GM18951 (cell line): ENCODE results near the gene ANKRD13C.
"Not testable (repeated sequence)": the region's sequence is repeated elsewhere in the genome, so short reads cannot be mapped to it uniquely, and the experiment has no call there.

Experiments
- POLR2A ChIP-seq: IDR thresholded peaks from 4 replicates; pipeline ENCODE4 v1.6.1; 2011; ENCODE audit warnings: mild to moderate bottlenecking; ENCODE audit not compliant: insufficient read length, insufficient read depth; ENCODE audit errors: extremely low read depth
- in situ Hi-C: fragments of 300-500 bp; cut with MboI; formaldehyde crosslinking; loops from one replicate; pipeline ENCODE4 v1.12.0; 2022; ENCODE audit warnings: low sequenced_read_pairs, mixed read lengths, inconsistent platforms; ENCODE audit not compliant: unreplicated experiment

Gene ANKRD13C

DNA sequence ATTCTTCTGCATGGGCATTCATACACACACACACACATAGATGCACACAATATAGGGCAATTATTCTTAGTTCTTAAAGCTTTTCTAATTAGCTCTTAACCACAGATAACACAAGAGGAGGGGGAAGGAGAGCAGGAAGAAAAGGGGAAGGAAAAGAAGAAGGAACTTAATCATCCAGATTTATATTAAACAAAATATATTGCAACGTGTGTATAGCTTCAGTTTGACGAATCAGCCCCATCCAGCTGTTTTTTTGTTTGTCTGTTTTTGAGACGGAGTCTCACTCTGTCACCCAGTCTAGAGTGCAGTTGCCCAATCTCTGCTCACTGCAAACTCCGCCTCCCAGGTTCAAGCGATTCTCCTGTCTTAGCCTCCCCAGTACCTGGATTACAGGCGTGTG is 21.7 kb upstream of the ANKRD13C start:
- TF ChIP-seq POLR2A = no peak
- in situ Hi-C loops = no loop called here

DNA sequence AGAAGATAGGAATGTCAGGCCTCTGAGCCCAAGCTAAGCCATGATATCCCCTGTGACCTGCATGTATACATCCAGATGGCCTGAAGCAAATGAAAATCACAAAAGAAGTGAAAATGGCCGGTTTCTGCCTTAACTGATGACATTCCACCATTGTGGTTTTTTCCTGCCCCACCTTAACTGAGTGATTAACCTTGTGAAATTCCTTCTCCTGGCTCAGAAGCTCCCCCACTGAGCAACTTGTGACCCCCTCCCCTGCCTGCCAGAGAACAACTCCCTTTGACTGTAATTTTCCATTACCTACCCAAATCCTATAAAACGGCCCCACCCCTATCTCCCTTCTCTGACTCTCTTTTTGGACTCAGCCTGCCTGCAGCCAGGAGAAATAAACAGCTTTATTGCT is 19.1 kb upstream of the ANKRD13C start:
- in situ Hi-C loops = not testable (repeated sequence)

DNA sequence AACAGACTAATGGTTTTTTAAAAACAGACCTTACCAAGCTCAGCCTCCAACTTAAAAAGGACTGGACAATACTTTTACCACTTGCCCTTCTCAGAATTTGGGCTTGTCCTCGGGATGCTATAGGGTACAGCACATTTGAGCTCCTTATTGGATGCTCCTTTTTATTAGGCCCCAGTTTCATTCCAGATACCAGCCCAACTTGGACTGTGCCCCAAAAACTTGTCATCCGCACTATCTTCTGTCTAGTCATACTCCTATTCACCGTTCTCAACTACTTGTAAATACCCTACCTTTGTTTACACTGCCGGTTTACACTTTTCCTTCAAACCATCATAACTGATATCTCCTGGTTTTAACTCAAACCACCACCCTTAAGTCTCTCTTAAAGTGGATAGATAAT is 17.9 kb upstream of the ANKRD13C start:
- no peak for TF ChIP-seq POLR2A
- in situ Hi-C loops = no loop called here

DNA sequence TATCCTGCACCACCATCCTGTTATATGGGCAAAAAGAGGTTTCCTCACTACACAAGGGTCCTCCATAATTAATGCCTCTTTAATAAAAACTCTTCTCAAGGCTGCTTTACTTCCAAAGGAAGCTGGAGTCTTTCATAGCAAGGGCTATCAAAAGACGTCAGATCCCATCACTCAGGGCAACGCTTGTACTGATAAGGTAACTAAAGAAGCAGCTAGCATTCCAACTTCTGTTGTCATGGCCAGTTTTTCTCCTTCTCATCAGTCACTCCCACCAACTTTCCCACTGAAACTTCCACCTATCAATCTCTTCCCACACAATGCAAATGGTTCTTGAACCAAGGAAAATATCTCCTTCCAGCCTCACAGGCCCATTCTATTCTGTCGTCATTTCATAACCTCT is 17.1 kb upstream of the ANKRD13C start:
- in situ Hi-C loops = not testable (repeated sequence)

DNA sequence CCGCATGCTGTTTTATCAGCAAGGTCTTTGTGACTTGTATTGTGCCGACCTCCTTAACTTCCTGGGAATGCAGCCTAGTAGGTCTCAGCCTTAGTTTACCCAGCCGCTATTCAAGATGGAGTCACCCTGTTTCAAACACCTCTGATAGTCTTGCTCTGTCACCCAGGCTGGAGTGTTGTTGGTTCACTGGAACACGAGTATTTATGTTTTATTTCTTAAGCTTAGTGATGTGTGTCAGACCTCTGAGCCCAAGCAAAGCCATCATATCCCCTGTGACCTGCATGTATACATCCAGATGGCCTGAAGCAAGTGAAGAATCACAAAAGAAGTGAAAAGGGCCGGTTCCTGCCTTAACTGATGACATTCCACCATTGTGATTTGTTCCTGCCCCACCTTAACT is 12.9 kb upstream of the ANKRD13C start:
- in situ Hi-C loops = not testable (repeated sequence)

DNA sequence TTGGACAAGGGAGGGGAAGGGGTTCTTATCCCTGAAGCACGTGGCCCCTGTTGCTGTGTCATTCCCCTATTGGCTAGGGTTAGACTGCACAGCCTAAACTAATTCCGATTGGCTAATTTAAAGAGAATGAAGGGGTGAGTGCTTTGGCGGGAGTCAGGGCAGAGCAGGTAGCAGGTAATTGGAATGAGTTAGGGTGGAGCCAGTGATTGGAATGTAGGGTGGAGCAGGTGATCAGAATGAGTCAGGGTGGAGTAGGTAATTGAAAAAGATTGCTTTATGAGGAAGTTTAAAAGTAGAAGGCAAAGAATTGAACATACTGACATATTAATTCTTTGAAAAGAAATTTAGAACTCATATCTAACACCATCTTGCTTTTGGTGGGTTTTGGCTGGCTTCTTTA is 12.5 kb upstream of the ANKRD13C start:
- in situ Hi-C loops = not testable (repeated sequence)

DNA sequence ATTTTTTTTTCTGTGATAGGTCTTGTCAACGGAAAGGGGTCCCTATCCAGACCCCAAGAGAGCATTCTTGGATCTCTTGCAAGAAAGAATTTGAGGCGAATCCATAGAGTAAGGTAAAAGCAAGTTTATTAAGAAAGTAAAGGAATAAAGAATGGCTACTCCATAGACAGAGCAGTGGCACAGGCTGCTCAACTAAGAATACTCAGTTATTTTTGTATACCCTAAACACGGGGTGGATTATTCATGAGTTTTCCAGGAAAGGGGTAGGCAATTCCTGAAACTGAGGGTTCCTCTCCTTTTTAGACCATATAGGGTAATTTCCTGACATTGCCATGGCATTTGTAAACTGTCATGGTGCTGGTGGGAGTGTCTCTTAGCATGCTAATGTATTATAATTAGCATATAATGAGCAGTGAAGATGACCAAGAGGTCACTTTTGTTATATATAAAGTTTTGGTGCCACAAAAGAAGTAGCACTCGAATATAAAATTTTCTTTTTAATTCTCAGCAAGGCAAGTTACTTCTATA is 12.0 kb upstream of the ANKRD13C start:
- in situ Hi-C loops = not testable (repeated sequence)

DNA sequence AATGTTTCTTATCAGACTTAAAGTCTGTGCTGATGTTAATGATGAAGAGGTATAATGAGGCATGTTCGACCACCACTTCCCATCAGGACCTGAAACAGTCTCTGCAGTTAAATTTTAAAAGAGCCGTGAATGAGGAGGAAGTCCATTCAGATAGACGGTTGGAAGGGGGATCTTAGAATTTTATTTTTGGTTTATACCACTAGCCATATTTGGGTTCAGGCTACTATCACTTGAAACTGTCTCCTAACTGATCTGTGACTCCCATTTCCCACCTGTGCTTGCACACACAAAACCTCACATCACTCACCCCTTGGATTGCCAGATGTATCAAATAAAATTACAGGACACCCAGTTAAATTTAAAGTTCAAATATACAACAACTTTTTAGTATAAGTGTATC is 9.9 kb upstream of the ANKRD13C start:
- no peak for TF ChIP-seq POLR2A
- in situ Hi-C loops = no loop called here

DNA sequence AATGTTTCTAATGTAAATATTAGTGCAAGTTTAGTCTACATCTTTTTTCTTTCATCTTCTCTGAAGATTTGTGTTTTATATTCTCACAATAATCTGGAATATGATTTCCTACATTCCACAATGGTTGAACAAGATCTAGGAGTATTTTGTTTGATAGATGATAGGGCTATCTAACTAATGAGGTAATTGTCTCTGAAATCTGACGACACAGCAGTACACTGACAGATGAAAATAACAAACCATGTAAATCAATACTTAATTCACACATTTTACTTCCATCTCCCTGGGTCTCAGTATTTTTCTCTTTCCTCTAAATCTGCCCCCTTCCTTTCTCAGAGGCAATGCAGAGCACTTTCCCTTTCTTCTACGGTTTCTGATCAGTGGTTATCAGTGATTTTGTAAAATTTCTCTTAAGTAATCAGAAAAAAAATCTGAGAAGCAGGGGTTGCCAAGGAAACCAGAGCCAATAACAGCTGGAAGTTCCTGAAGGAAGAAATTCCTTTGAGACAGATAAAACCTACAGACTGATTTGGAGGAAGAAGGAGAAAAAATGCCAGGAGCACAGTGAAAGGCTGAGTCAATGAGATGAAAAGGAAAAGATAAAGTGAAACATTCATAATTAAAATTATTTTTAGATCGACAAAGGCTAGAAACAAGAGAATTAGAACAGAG is 7.3 kb upstream of the ANKRD13C start:
- in situ Hi-C loops = no loop called here
- TF ChIP-seq POLR2A = no peak

DNA sequence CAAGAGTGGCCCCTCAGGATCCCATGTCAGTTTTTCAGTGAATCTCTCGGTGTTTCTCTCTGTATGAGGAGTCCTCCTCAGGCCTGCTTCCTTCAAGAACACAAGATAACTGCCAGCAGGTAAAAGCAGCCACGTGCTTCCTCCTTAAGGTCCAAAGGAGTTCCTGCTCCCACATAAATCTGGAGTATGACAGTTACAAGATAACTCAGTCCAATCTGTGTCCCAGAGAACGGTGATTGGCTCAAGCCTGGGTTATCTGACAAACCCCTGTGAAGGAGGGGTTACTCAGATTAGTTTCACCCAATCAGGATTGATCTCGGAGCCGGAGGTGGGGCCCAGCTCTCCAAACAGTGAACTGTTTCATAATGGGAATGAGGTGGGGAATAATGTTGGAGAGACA is 5.8 kb upstream of the ANKRD13C start:
- no peak for TF ChIP-seq POLR2A
- in situ Hi-C loops = no loop called here

DNA sequence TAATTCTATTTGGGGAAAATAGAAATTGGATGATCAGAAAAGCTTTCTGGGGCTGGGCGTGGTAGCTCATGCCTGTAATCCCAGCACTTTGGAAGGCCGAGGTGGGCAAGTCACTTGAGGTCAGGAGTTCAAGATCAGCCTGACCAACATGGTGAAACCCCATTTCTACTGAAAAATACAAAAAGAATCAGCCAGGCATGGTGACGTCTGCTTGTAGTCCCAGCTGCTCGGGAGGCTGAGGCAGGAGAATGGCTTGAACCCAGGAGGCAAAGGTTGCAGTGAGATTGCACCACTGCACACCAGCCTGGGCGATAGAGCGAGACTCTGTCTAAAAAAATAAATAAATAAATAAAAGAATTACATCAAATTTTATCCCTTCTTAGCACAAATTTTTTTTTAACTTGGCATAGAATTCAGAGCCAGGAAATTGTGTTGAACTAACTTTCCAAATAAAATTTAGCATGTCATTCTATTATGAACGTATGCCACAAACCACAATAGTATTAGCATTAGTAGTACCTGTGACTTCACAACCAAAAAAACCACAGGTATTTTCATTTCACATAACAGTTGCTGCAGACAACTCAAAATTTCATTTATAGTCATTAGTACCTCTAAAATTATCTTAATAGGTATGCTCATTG is 4.5 kb upstream of the ANKRD13C start:
- in situ Hi-C loops = no loop called here
- TF ChIP-seq POLR2A = no peak

DNA sequence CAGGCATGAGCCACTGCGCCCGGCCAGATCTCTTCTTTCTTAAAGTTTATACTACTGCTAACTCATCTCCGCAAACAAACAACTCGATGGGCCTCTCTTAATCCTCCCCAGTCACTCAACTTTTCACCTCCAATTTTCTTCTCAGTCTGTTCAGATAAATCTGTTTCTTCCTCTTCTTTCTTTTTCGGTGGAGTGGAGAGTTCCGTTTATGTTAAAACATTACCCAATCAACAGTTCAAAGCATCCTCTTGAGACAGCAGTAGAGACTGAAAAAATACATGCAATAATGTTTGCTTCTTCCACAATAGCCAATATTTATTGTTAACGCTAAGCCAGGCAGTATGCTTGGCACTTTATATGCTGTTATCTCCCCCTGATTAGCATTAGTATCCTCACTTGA is 1.4 kb upstream of the ANKRD13C start:
- no peak for TF ChIP-seq POLR2A
- in situ Hi-C loops = no loop called here

DNA sequence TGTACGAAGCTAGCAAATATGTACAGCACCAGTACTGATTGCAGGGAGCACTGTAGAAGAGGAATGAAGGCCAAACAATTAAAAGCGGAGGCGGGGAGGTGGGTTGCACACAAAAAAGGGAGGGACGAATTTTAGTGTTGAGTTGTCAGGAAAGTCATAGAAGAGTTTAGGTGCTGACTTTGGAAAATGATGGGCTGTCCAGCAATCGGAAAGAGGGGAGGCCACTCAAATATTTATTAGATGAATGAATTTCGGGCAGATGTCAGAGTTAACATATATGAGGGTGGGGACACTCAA is 537 bp upstream of the ANKRD13C start:
- in situ Hi-C loops = no loop called here
- TF ChIP-seq POLR2A = no peak

DNA sequence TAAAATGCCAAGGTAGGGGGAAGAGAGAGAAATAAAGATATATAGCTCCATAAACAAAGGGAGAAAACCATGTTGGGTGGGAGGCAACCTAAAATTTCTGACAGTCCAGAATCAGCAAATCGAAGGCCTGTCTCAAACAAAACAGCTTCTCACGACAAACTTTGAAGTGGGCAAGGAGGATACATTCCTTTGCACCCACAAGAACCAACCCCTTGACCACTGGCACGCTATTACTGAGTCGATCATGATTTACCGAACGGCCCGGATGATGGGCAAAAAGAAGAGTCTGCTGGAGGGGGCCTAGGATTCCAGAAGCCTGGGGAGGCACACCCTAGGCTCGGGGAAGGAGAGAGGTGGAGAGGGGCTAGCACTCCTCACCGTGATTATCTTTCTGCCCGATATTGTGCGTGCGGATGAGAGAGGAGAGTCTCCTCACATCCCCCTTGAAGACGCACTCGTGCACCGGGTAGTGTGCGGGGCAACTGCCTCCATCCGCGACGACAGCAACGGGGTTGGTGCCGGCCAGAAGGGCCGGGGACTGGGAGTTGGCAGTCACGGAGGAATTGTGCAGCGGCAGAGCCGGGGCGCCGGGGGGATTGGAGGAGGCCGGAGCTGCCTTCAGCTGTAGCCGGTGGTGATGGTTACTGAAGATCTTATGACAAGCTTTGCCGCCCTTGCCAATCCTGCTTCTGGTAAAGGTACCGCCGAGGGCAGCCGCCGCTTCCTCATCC is 756 bp downstream of the ANKRD13C start:
- no peak for TF ChIP-seq POLR2A
- in situ Hi-C loops = no loop called here
